Measurements from ENCODE around the gene MYCBP2. TPM values are rescaled to one million over a fixed set of nuclear protein-coding genes. Genes with fewer than 3 reads are reported as not detected.

MYCBP2 gene
- total RNA-seq, 1 experiment from 2014 or later = 53.3 TPM

GRCh38 chr13:77274126-77274525, 52.8 kb downstream of the MYCBP2 start:
- Histone ChIP-seq H3K27me3 (ENCODE audit: low read length) (no peaks in the 10 kb centered on the region), H3K4me1 (ENCODE audit: insufficient read depth, low read length) (no peaks in the 10 kb centered on the region), H3K9ac (ENCODE audit: low read length) (no peak overlapping the region), H3K4me3 (ENCODE audit: low read length) (no peak overlapping the region), H3K4me2 (ENCODE audit: low read length) (no peak overlapping the region), H3K79me2 (ENCODE audit: low read length) (no peaks in the 10 kb centered on the region), H2AFZ (ENCODE audit: low read length) (no peak overlapping the region), H3K27ac (ENCODE audit: low read length) (no peak overlapping the region), H3K9me3 (ENCODE audit: low read length) (no peaks in the 10 kb centered on the region), H4K20me1 (ENCODE audit: low read length) (no peaks in the 10 kb centered on the region), H3K9me2 (replicated peaks; ENCODE audit: low read length) (no peaks in the 10 kb centered on the region), H3K36me3 (ENCODE audit: low read depth, low read length) (no peaks in the 10 kb centered on the region), H3F3A (ENCODE audit: low read length, unreplicated experiment) (no peaks in the 10 kb centered on the region)
- ChIA-PET POLR2A (ENCODE audit: unreplicated experiment) (no interaction called here), CTCF (no interaction called here)
- no peak for ATAC-seq
- no peak for DNase-seq
- intact Hi-C loops (cut with micrococcal nuclease) = no loop called here
- BruUV-seq (replicated peaks) = no TSS peak
- TF ChIP-seq CTCF (conservative IDR thresholded peaks at IDR 0.05; ENCODE audit: low read depth, low read length) (peak; percentile 31; the same call in 1 of the 2 replicates), EZH2 (IDR thresholded peaks at IDR 0.05; ENCODE audit: low read length, unreplicated experiment) (no peak), EZH2phosphoT487 (IDR thresholded peaks at IDR 0.05; ENCODE audit: borderline replicate concordance, low read length) (no peak)

DNA sequence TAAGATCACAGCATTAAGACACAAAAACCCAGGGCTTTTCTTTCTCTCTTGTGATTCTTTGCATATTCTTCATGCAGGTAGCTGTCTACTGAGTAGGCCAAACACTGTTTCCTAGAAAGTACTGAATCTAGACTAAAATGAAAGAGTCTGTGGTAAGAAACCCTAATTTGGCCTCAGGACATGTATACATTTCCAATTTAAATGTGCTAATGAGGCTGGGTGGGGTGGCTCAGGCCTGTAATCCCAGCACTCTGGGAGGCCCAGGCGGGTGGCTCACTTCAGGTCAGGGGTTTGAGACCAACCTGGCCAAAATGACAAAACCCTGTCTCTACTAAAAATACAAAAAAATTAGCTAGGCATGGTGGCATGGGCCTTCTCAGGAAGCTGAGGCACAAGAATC, 57.8 kb downstream of the MYCBP2 start:
- Histone ChIP-seq H3K9ac (ENCODE audit: low read length) (no peak overlapping the region), H3K36me3 (ENCODE audit: low read depth, low read length) (no peaks in the 10 kb centered on the region), H3K4me2 (ENCODE audit: low read length) (no peak overlapping the region), H3F3A (ENCODE audit: low read length, unreplicated experiment) (no peaks in the 10 kb centered on the region), H4K20me1 (ENCODE audit: low read length) (no peaks in the 10 kb centered on the region), H3K4me3 (ENCODE audit: low read length) (no peak overlapping the region), H3K27ac (ENCODE audit: low read length) (no peak overlapping the region), H3K79me2 (ENCODE audit: low read length) (no peaks in the 10 kb centered on the region), H2AFZ (ENCODE audit: low read length) (no peak overlapping the region), H3K9me3 (ENCODE audit: low read length) (no peaks in the 10 kb centered on the region), H3K27me3 (ENCODE audit: low read length) (no peaks in the 10 kb centered on the region), H3K9me2 (replicated peaks; ENCODE audit: low read length) (no peaks in the 10 kb centered on the region), H3K4me1 (ENCODE audit: insufficient read depth, low read length) (no peaks in the 10 kb centered on the region)
- ATAC-seq (no peak), DNase-seq (no peak)
- POLR2A ChIA-PET (ENCODE audit: unreplicated experiment) = no interaction called here
- CTCF ChIA-PET = no interaction called here
- no TSS peak for BruUV-seq (replicated peaks)
- intact Hi-C loops (cut with micrococcal nuclease) = no loop called here
- TF ChIP-seq CTCF (conservative IDR thresholded peaks at IDR 0.05; ENCODE audit: low read depth, low read length) = no peak
- TF ChIP-seq EZH2phosphoT487 (IDR thresholded peaks at IDR 0.05; ENCODE audit: borderline replicate concordance, low read length) = no peak
- no peak for TF ChIP-seq EZH2 (IDR thresholded peaks at IDR 0.05; ENCODE audit: low read length, unreplicated experiment)

GRCh38 chr13:77267362-77267761, 59.5 kb downstream of the MYCBP2 start:
- Histone ChIP-seq H3F3A (ENCODE audit: low read length, unreplicated experiment) (no peaks in the 10 kb centered on the region), H3K27me3 (ENCODE audit: low read length) (no peaks in the 10 kb centered on the region), H3K36me3 (ENCODE audit: low read depth, low read length) (no peaks in the 10 kb centered on the region; the same call in 1 of the 2 replicates), H3K9me2 (replicated peaks; ENCODE audit: low read length) (no peaks in the 10 kb centered on the region), H2AFZ (ENCODE audit: low read length) (no peak overlapping the region), H3K9me3 (ENCODE audit: low read length) (no peaks in the 10 kb centered on the region), H3K9ac (ENCODE audit: low read length) (no peak overlapping the region), H3K4me2 (ENCODE audit: low read length) (no peak overlapping the region), H4K20me1 (ENCODE audit: low read length) (no peaks in the 10 kb centered on the region), H3K4me3 (ENCODE audit: low read length) (no peak overlapping the region), H3K27ac (ENCODE audit: low read length) (no peak overlapping the region), H3K79me2 (ENCODE audit: low read length) (no peaks in the 10 kb centered on the region), H3K4me1 (ENCODE audit: insufficient read depth, low read length) (no peaks in the 10 kb centered on the region)
- intact Hi-C loops (cut with micrococcal nuclease) = no loop called here
- TF ChIP-seq EZH2 (IDR thresholded peaks at IDR 0.05; ENCODE audit: low read length, unreplicated experiment) = no peak
- no peak for TF ChIP-seq CTCF (conservative IDR thresholded peaks at IDR 0.05; ENCODE audit: low read depth, low read length)
- no peak for TF ChIP-seq EZH2phosphoT487 (IDR thresholded peaks at IDR 0.05; ENCODE audit: borderline replicate concordance, low read length)
- ATAC-seq (no peak), DNase-seq (no peak)
- POLR2A ChIA-PET (ENCODE audit: unreplicated experiment) = no interaction called here
- CTCF ChIA-PET = no interaction called here
- no TSS peak for BruUV-seq (replicated peaks)
